ENCODE measurements around the gene RCCD1.

RCCD1 gene

GRCh38 chr15:90981681-90982080, 27.0 kb downstream of the RCCD1 start:
- ChIA-PET POLR2A (interaction anchor here (0.7 to 1.3 kb wide), 2 partner anchors 11 to 27 kb away, joined by 3 to 4 read pairs; partner anchors contain the start of gene RCCD1), CTCF (interaction anchor here (0.9 to 6.6 kb wide), 3 partner anchors 8 to 51 kb away, joined by 4 to 43 read pairs (median 8); partner anchors contain the start of gene RCCD1)
- Histone ChIP-seq H3K27ac (ENCODE audit: extremely low read depth, low read depth, low read length) (no peak overlapping the region), H3K36me3 (ENCODE audit: control insufficient read depth in 2 of 2, insufficient read depth in 1 of 2, low read length in 2 of 2) (peaks cover 88 to 94% of the 10 kb centered on the region in 2 experiments), H3K4me3 (ENCODE audit: low read depth, low read length) (no peak overlapping the region), H3K4me1 (ENCODE audit: control insufficient read depth, insufficient read depth, low read length) (no peaks in the 10 kb centered on the region; the same call in 1 of the 2 replicates), H3K9me3 (ENCODE audit: control insufficient read depth, insufficient read depth, low read depth, low read length) (no peaks in the 10 kb centered on the region)
- TF ChIP-seq ZNF366 (tag by site-specific recombination; conservative IDR thresholded peaks at IDR 0.05) (no peak), ZNF558 (tag by site-specific recombination; IDR thresholded peaks at IDR 0.05) (no peak), ZNF311 (tag by site-specific recombination; IDR thresholded peaks at IDR 0.05; ENCODE audit: borderline replicate concordance) (no peak), ZNF350 (tag by site-specific recombination; IDR thresholded peaks at IDR 0.05) (no peak), ZNF391 (tag by site-specific recombination; IDR thresholded peaks at IDR 0.05; ENCODE audit: borderline replicate concordance, low read depth) (no peak), ZNF548 (tag by site-specific recombination; IDR thresholded peaks at IDR 0.05) (no peak), HIC1 (tag by site-specific recombination; IDR thresholded peaks at IDR 0.05) (no peak), ZNF175 (tag by site-specific recombination; IDR thresholded peaks at IDR 0.05) (no peak)

GRCh38 chr15:90982135-90982534, 27.5 kb downstream of the RCCD1 start:
- Histone ChIP-seq H3K9me3 (ENCODE audit: control insufficient read depth, insufficient read depth, low read depth, low read length) (no peaks in the 10 kb centered on the region), H3K36me3 (ENCODE audit: control insufficient read depth in 2 of 2, insufficient read depth in 1 of 2, low read length in 2 of 2) (peaks cover 83 to 90% of the 10 kb centered on the region in 2 experiments), H3K27ac (ENCODE audit: extremely low read depth, low read depth, low read length) (no peak overlapping the region), H3K4me3 (ENCODE audit: low read depth, low read length) (no peak overlapping the region), H3K4me1 (ENCODE audit: control insufficient read depth, insufficient read depth, low read length) (peaks cover 4% of the 10 kb centered on the region)
- CTCF ChIA-PET, result interaction anchor here (1.2 to 4.3 kb wide), 3 partner anchors 26 to 68 kb away, joined by 5 to 18 read pairs (median 17); no protein-coding TSS in a partner anchor
- TF ChIP-seq BCL11A (tag by site-specific recombination; IDR thresholded peaks at IDR 0.05; ENCODE audit: low read depth) (no peak), OSR2 (tag by site-specific recombination; IDR thresholded peaks at IDR 0.05) (no peak), ZNF768 (tag by site-specific recombination; IDR thresholded peaks at IDR 0.05) (no peak)
- POLR2A ChIA-PET, result interaction anchor here (1.3 kb wide), 1 partner anchor 11 kb away, joined by 3 read pairs; no protein-coding TSS in a partner anchor

- CTCF ChIA-PET, result interaction anchor here (0.6 to 3.2 kb wide), 10 partner anchors 8 to 285 kb away, joined by 3 to 15 read pairs (median 4); no protein-coding TSS in a partner anchor
- H3K36me3 ChIP-seq (ENCODE audit: control insufficient read depth in 2 of 2, insufficient read depth in 1 of 2, low read length in 2 of 2), result peaks cover 36 to 55% of the 10 kb centered on the region in 2 experiments
- POLR2A ChIA-PET, result interaction anchor here (0.6 to 2.0 kb wide), 2 partner anchors 8 to 321 kb away, joined by 3 to 6 read pairs; partner anchors contain the start of gene PRC1
- H3K27ac ChIP-seq (ENCODE audit: extremely low read depth, low read depth, low read length), result no peak overlapping the region
- H3K9me3 ChIP-seq (ENCODE audit: control insufficient read depth, insufficient read depth, low read depth, low read length), result no peaks in the 10 kb centered on the region
- no peak overlapping the region for H3K4me3 ChIP-seq (ENCODE audit: low read depth, low read length)
- peak; percentile 28 for TF ChIP-seq ZNF335 (tag by site-specific recombination; conservative IDR thresholded peaks at IDR 0.05)
- TF ChIP-seq ZNF362 (tag by site-specific recombination; IDR thresholded peaks at IDR 0.05), result peak; percentile 67; the same call in 1 of the 2 replicates
- TF ChIP-seq ZNF223 (tag by site-specific recombination; IDR thresholded peaks at IDR 0.05), result no peak
- no peak for TF ChIP-seq ZNF394 (tag by site-specific recombination; IDR thresholded peaks at IDR 0.05; ENCODE audit: borderline replicate concordance)
- TF ChIP-seq ZBTB17 (tag by site-specific recombination; IDR thresholded peaks at IDR 0.05), result peak; percentile 90
- peaks cover 29% of the 10 kb centered on the region for H3K4me1 ChIP-seq (ENCODE audit: control insufficient read depth, insufficient read depth, low read length)
Measured at GRCh38 chr15:90986790-90987507, 32.3 kb downstream of the RCCD1 start.

Measured in HEK293 (cell line).